K562 (cell line): ENCODE data around the gene SULT2A1. TPM values are rescaled to one million over a fixed set of nuclear protein-coding genes. Genes with fewer than 3 reads are reported as not detected.
A peak's percentile ranks its signal among the peaks of the same experiment; 100 is the strongest.
"Not testable (repeated sequence)": the region's sequence is repeated elsewhere in the genome, so short reads cannot be mapped to it uniquely, and the experiment has no call there.

Experiments used
- ATAC-seq: fragments of 200-7000 bp; cut with Tn5 transposase; 3 replicates; pipeline ENCODE4 v1.9.1; 2020; ENCODE audit warnings: moderate library complexity
- BruUV-seq: library from RNA; stranded (reverse); fragments of 400-500 nt; replicated peaks from 2 replicates; lab custom pipeline; 2021; lab: Mats Ljungman, UMichigan
- CTCF ChIA-PET: fragments of 300-600 bp; formaldehyde crosslinking; extraction: SDS; loops from one replicate; lab custom pipeline; 2021; ENCODE audit warnings: low intra/inter-chr PET ratio; lab: Yijun Ruan, JAX
- POLR2A ChIA-PET: fragments of 300-600, 350-650 bp; sonication (Branson Sonifier 250); formaldehyde crosslinking; extraction: SDS; loops from one replicate; lab custom pipeline; 2021; ENCODE audit warnings: antibody characterized with exemption, inconsistent platforms; lab: Yijun Ruan, JAX
- DNase-seq, 4 experiments: peaks; one replicate each; pipeline versions ENCODE4 v3.0.0 to v3.0.0-alpha.2; 2011 to 2018; ENCODE audit warnings: low spot score in 3 of 4, mixed read lengths in 3 of 4; ENCODE audit errors: extremely low read depth in 1 of 4
- FAIRE-seq: peaks from 2 replicates; lab custom pipeline; 2011; peaks lifted over from hg19 to GRCh38; lab: Jason Lieb, UNC
- H2AFZ ChIP-seq: 2 replicates; pipeline ENCODE4 v1.6.0; 2011; ENCODE audit warnings: low read depth, low read length, control low read depth, inconsistent platforms
- H3K27ac ChIP-seq: fragments of 200-600 bp; 3 replicates; pipeline ENCODE4 v1.8.0; 2011; ENCODE audit warnings: low read depth, mild to moderate bottlenecking, control low read depth, inconsistent platforms, low read length, moderate library complexity, mixed read lengths; ENCODE audit errors: extremely low read depth
- H3K27me3 ChIP-seq, 2 experiments: fragments of 300-600 bp in 1 of 2; 2 replicates in 1 of 2; 3 replicates in 1 of 2; pipeline versions ENCODE4 v1.6.0 to v1.8.0; 2011; ENCODE audit warnings: inconsistent platforms in 2 of 2, low read length in 2 of 2, mild to moderate bottlenecking in 1 of 2, mixed read lengths in 1 of 2, moderate library complexity in 1 of 2; ENCODE audit not compliant: control insufficient read depth in 2 of 2, insufficient read depth in 2 of 2
- H3K36me3 ChIP-seq: fragments of 300-600 bp; 3 replicates; pipeline ENCODE4 v1.8.0; 2011; ENCODE audit warnings: mild to moderate bottlenecking, low read length, inconsistent platforms; ENCODE audit not compliant: control insufficient read depth, insufficient read depth
- H3K4me1 ChIP-seq, 2 experiments: fragments of 200-600 bp in 1 of 2; replicated peaks in 1 of 2; 2 replicates in 1 of 2; 3 replicates in 1 of 2; pipeline versions ENCODE4 v1.5.1 to v1.8.0; 2011; ENCODE audit warnings: inconsistent platforms in 2 of 2, low read length in 2 of 2, mild to moderate bottlenecking in 1 of 2, mixed read lengths in 1 of 2, moderate library complexity in 1 of 2; ENCODE audit not compliant: control insufficient read depth in 2 of 2, insufficient read depth in 2 of 2
- H3K4me2 ChIP-seq: 2 replicates; pipeline ENCODE4 v1.6.1; 2011; ENCODE audit warnings: low read length, control low read depth, inconsistent platforms, mixed read lengths; ENCODE audit not compliant: insufficient read depth
- H3K4me3 ChIP-seq: fragments of 200-600 bp; sonication (generic), shearing (Covaris generic); 2 replicates; pipeline ENCODE4 v1.5.1; 2016; ENCODE audit warnings: control low read depth, inconsistent platforms
- H3K79me2 ChIP-seq: fragments of 200-600 bp; 3 replicates; pipeline ENCODE4 v1.8.0; 2011; ENCODE audit warnings: low read length, inconsistent platforms; ENCODE audit not compliant: control insufficient read depth, insufficient read depth
- H3K9ac ChIP-seq, 2 experiments: 2 replicates each; pipeline versions ENCODE4 v1.6.0 to v1.6.1; 2011; ENCODE audit warnings: low read depth in 2 of 2, low read length in 2 of 2, control low read depth in 1 of 2, inconsistent platforms in 1 of 2, mild to moderate bottlenecking in 1 of 2, mixed read lengths in 1 of 2; ENCODE audit not compliant: insufficient read depth in 1 of 2
- H3K9me1 ChIP-seq: one replicate; pipeline ENCODE4 v1.6.0; 2011; ENCODE audit warnings: inconsistent platforms, mild to moderate bottlenecking, low read length, moderate library complexity; ENCODE audit not compliant: control insufficient read depth, insufficient read depth
- H3K9me3 ChIP-seq: replicated peaks from 2 replicates; pipeline ENCODE4 v1.5.1; 2011; ENCODE audit warnings: low read depth, low read length, inconsistent platforms; ENCODE audit not compliant: control insufficient read depth, insufficient read depth
- H4K20me1 ChIP-seq: replicated peaks from 2 replicates; pipeline ENCODE4 v1.6.1; 2011; ENCODE audit warnings: low read length, inconsistent platforms, mixed read lengths; ENCODE audit not compliant: control insufficient read depth, insufficient read depth
- ADNP ChIP-seq: fragments of 200-800 bp; sonication (Bioruptor generic); IDR thresholded peaks from 2 replicates; pipeline ENCODE4 v1.6.1; 2016; ENCODE audit warnings: missing genetic modification characterization, missing compliant biosample characterization
- ARID1B ChIP-seq: fragments of 450-650 bp; IDR thresholded peaks from 2 replicates; pipeline ENCODE4 v1.6.1; 2016; ENCODE audit warnings: antibody characterized with exemption, mild to moderate bottlenecking, inconsistent platforms
- ATF3 ChIP-seq, 2 experiments: fragments of 450-650 bp in 1 of 2; sonication (generic) in 1 of 2; formaldehyde crosslinking in 1 of 2; IDR thresholded peaks in 1 of 2; conservative IDR thresholded peaks in 1 of 2; 2 replicates each; pipeline versions ENCODE4 v1.6.1 to v1.8.1; 2016 to 2023; ENCODE audit warnings: mild to moderate bottlenecking in 2 of 2, moderate library complexity in 2 of 2, inconsistent platforms in 1 of 2, missing genetic modification reagents in 1 of 2
- CBFA2T3 ChIP-seq: fragments of 450-650 bp; IDR thresholded peaks from 2 replicates; pipeline ENCODE4 v1.6.1; 2017
- JUN ChIP-seq, 2 experiments: sonication (generic) in 1 of 2; formaldehyde crosslinking in 1 of 2; IDR thresholded peaks; 2 replicates each; pipeline versions ENCODE4 v1.6.1 to v1.8.0; 2012 to 2022; ENCODE audit warnings: borderline replicate concordance in 2 of 2, mild to moderate bottlenecking in 2 of 2, improper control_type of control experiment in 1 of 2, low read depth in 1 of 2, low read length in 1 of 2, missing genetic modification reagents in 1 of 2
- JUNB ChIP-seq: fragments of 450-650 bp; formaldehyde crosslinking; conservative IDR thresholded peaks from 2 replicates; pipeline ENCODE4 v1.4.0; 2020; ENCODE audit warnings: mild to moderate bottlenecking
- JUND ChIP-seq, 2 experiments: IDR thresholded peaks; 2 replicates in 1 of 2; 3 replicates in 1 of 2; pipeline ENCODE4 v1.6.1; 2011; ENCODE audit warnings: borderline replicate concordance in 2 of 2, low read depth in 2 of 2, low read length in 2 of 2, improper control_type of control experiment in 1 of 2, missing biosample characterization in 1 of 2, missing genetic modification characterization in 1 of 2, missing genetic modification reagents in 1 of 2
- MITF ChIP-seq: IDR thresholded peaks from 2 replicates; pipeline ENCODE4 v1.6.1; 2014; ENCODE audit warnings: antibody characterized with exemption
- NR2C1 ChIP-seq, 2 experiments: fragments of 450-650 bp; IDR thresholded peaks; 2 replicates each; pipeline ENCODE4 v1.6.1; 2017; ENCODE audit warnings: mild to moderate bottlenecking in 2 of 2, antibody characterized with exemption in 1 of 2, inconsistent platforms in 1 of 2, missing compliant biosample characterization in 1 of 2, missing genetic modification characterization in 1 of 2
- PBX2 ChIP-seq, 2 experiments: IDR thresholded peaks in 1 of 2; conservative IDR thresholded peaks in 1 of 2; 2 replicates each; pipeline ENCODE4 v1.6.1; 2016; ENCODE audit warnings: low read depth in 2 of 2, mild to moderate bottlenecking in 1 of 2, missing compliant biosample characterization in 1 of 2, missing genetic modification characterization in 1 of 2, moderate library complexity in 1 of 2
- SMARCE1 ChIP-seq: fragments of 450-650 bp; IDR thresholded peaks from 2 replicates; pipeline ENCODE4 v1.7.1; 2016; ENCODE audit warnings: mild to moderate bottlenecking
- TBP ChIP-seq: optimal IDR thresholded peaks from 2 replicates; pipeline ENCODE3; 2011; ENCODE audit warnings: low read depth, low read length, improper control_type of control experiment
- TCF3 ChIP-seq: sonication (generic); formaldehyde crosslinking; IDR thresholded peaks from 2 replicates; pipeline ENCODE4 v1.4.0; 2020; ENCODE audit warnings: mild to moderate bottlenecking, missing genetic modification reagents
- ZBTB7A ChIP-seq: IDR thresholded peaks from 2 replicates; pipeline ENCODE4 v1.6.1; 2011; ENCODE audit warnings: low read depth, mild to moderate bottlenecking, low read length, moderate library complexity, borderline replicate concordance; ENCODE audit not compliant: control insufficient read depth
- WGBS: fragments of 100-300 bp; shearing (Covaris generic); methylation state at CpG from one replicate; pipeline ENCODE4 v1.1.6; 2016; ENCODE audit warnings: low coverage, mixed read lengths; ENCODE audit not compliant: insufficient coverage; ENCODE audit errors: missing lambda C conversion rate; 5-methylcytosine and 5-hydroxymethylcytosine counted together
- in situ Hi-C: fragments of 300-500 bp; cut with MboI; formaldehyde crosslinking; loops from 4 replicates; pipeline ENCODE4 v1.15.0; 2018; ENCODE audit warnings: inconsistent platforms, mixed read lengths
- intact Hi-C: fragments of 100-400 bp; cut with micrococcal nuclease; formaldehyde crosslinking; loops from 2 replicates; pipeline ENCODE4 v1.14.2; 2022
- polyA plus RNA-seq, 8 experiments: library from polyadenylated mRNA; depleted of rRNA in 4 of 8; stranded (reverse) in 5 of 8; unstranded in 3 of 8; fragments of >200 nt; fragmentation: Nextera tagmentation in 2 of 8; fragmentation: Illumina TruSeq in 1 of 8; extraction: Ambion mirVana in 2 of 8; extraction: Trizol in 1 of 8; gene quantifications; 2 replicates each; pipeline versions ENCODE4 v1.2.1 to v1.2.3, GENCODE V29; 2011 to 2014; ENCODE audit warnings: inconsistent platforms in 1 of 8, missing spikeins in 1 of 8
- total RNA-seq, 7 experiments: library from RNA; depleted of rRNA in 6 of 7; stranded (reverse); fragments of >200 nt in 6 of 7; fragmentation: Illumina TruSeq in 2 of 7; extraction: Trizol in 2 of 7; gene quantifications; 2 replicates each; pipeline versions ENCODE4 v1.2.1 to v1.2.3, GENCODE V29; 2011 to 2021; ENCODE audit warnings: low replicate concordance in 1 of 7

Gene SULT2A1
- total and polyA plus RNA-seq, 9 of the 15 experiments (the other 6 are each of a cell fraction or from before 2014, with no cell fraction given) = 0.03 to 0.25 (median 0.07) TPM; not detected in 4

- H4K20me1 ChIP-seq; H3K27ac ChIP-seq; H2AFZ ChIP-seq; H3K9me3 ChIP-seq; H3K36me3 ChIP-seq; H3K4me1 ChIP-seq; H3K79me2 ChIP-seq; BruUV-seq; H3K9me1 ChIP-seq; H3K4me3 ChIP-seq; H3K9ac ChIP-seq; CTCF ChIA-PET; H3K27me3 ChIP-seq; H3K4me2 ChIP-seq; intact Hi-C loops; TF ChIP-seq PBX2 (CRISPR knock-in tag; IDR thresholded peaks at IDR 0.05; ENCODE audit: low read depth): not testable (repeated sequence)
- WGBS = 2% methylated on average over 9 of the region's 9 CpGs
- peak; percentile 85 for FAIRE-seq
- peak; percentile 83 for ATAC-seq
- POLR2A ChIA-PET = interaction anchor here (1.2 kb wide), 1 partner anchor 11 kb away, joined by 3 read pairs; no protein-coding TSS in a partner anchor
- in situ Hi-C loops = loop anchor here (5.0 kb wide), 1 partner anchor 56 kb away; the partner anchor contains the start of gene TPRX1
- peak; percentile 62 to 76 (median 71) for DNase-seq
- 0 out of 2 replicates have a peak, but pooled peaks have one; percentile 37 for TF ChIP-seq MITF
- peak; percentile 45 for TF ChIP-seq TBP
- TF ChIP-seq ZBTB7A = peak; percentile 67; the same call in 1 of the 2 replicates
- TF ChIP-seq ARID1B = peak; percentile 88
- TF ChIP-seq JUNB (CRISPR knock-in tag) = 0 out of 2 replicates have a peak, but pooled peaks have one; percentile 43
- peak; percentile 99 for TF ChIP-seq ATF3 (IDR thresholded peaks at IDR 0.05)
- TF ChIP-seq ATF3 (CRISPR knock-in tag; conservative IDR thresholded peaks at IDR 0.05) = peak; percentile 92; the same call in 1 of the 2 replicates
- TF ChIP-seq PBX2 (tag; conservative IDR thresholded peaks at IDR 0.05; ENCODE audit: low read depth) = peak; percentile 27; the same call in 1 of the 2 replicates
- peak; percentile 95 for TF ChIP-seq JUND (IDR thresholded peaks at IDR 0.05; ENCODE audit: borderline replicate concordance, low read depth, low read length)
- TF ChIP-seq JUND (tag; IDR thresholded peaks at IDR 0.05; ENCODE audit: borderline replicate concordance, low read depth, low read length) = peak; percentile 92
- peak; percentile 40; the same call in 1 of the 2 replicates for TF ChIP-seq TCF3 (CRISPR knock-in tag)
- TF ChIP-seq ADNP (tag) = 0 out of 2 replicates have a peak, but pooled peaks have one; percentile 18
- peak; percentile 87 for TF ChIP-seq JUN (IDR thresholded peaks at IDR 0.05; ENCODE audit: borderline replicate concordance, low read depth, low read length)
- TF ChIP-seq JUN (CRISPR knock-in tag; IDR thresholded peaks at IDR 0.05; ENCODE audit: borderline replicate concordance) = 0 out of 2 replicates have a peak, but pooled peaks have one; percentile 48
- peak; percentile 91 for TF ChIP-seq NR2C1 (IDR thresholded peaks at IDR 0.05)
- peak; percentile 93 for TF ChIP-seq NR2C1 (tag; IDR thresholded peaks at IDR 0.05)
- TF ChIP-seq SMARCE1 = peak; percentile 93
- peak; percentile 77 for TF ChIP-seq CBFA2T3
Observed at GRCh38 chr19:47858231-47858630, 27.9 kb downstream of the SULT2A1 start.
